LNCaP clone FGC (cell line): Measurements from ENCODE around the gene TMEM243.

Source experiments
- DNase-seq: peaks from one replicate; pipeline ENCODE4 v3.0.0-alpha.2; 2011; ENCODE audit warnings: low read depth
- H3K4me3 ChIP-seq: 2 replicates; pipeline ENCODE4 v1.5.1; 2011; ENCODE audit warnings: mild to moderate bottlenecking, low read depth, low read length, control low read depth
- TF ChIP-seq, protein P1 (sequence below): IDR thresholded peaks from 2 replicates; pipeline ENCODE4 v1.5.1; 2012; ENCODE audit warnings: mild to moderate bottlenecking; ENCODE audit not compliant: control insufficient read depth, insufficient read depth; ENCODE audit errors: extremely low read depth

TMEM243 gene

GRCh38 chr7:87188930-87189329 lies 30.6 kb downstream of the TMEM243 start:
- no peak for DNase-seq
- TF ChIP-seq, protein P1, sequence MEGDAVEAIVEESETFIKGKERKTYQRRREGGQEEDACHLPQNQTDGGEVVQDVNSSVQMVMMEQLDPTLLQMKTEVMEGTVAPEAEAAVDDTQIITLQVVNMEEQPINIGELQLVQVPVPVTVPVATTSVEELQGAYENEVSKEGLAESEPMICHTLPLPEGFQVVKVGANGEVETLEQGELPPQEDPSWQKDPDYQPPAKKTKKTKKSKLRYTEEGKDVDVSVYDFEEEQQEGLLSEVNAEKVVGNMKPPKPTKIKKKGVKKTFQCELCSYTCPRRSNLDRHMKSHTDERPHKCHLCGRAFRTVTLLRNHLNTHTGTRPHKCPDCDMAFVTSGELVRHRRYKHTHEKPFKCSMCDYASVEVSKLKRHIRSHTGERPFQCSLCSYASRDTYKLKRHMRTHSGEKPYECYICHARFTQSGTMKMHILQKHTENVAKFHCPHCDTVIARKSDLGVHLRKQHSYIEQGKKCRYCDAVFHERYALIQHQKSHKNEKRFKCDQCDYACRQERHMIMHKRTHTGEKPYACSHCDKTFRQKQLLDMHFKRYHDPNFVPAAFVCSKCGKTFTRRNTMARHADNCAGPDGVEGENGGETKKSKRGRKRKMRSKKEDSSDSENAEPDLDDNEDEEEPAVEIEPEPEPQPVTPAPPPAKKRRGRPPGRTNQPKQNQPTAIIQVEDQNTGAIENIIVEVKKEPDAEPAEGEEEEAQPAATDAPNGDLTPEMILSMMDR, result no peak
- no peak overlapping the region for H3K4me3 ChIP-seq

DNA sequence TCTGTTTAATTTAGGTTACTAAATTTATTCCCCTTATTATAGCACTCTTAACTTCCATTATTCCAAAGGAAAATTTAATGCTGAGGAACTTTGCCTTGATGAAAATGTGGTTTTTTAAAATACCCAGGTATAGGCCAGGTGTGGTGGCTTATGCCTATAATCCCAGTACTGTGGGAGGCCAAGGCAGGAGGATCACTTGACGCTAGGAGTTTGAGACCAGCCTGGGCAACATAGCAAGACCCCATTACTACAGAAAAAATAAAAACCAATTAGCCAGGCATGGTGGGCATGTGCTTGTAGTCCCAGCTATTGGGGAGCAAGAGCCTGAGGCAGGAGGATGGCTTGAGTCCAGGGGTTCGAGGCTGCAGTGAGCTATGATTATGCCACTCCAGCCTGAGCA lies 32.4 kb downstream of the TMEM243 start:
- no peak overlapping the region for H3K4me3 ChIP-seq
- TF ChIP-seq, protein P1, result no peak
- no peak for DNase-seq

GRCh38 chr7:87179180-87179579 lies 40.4 kb downstream of the TMEM243 start:
- no peak overlapping the region for H3K4me3 ChIP-seq
- TF ChIP-seq, protein P1, result no peak
- no peak for DNase-seq

- no peak for DNase-seq
- no peak overlapping the region for H3K4me3 ChIP-seq
- TF ChIP-seq, protein P1, result no peak
These were observed 41.2 kb downstream of the TMEM243 start for GRCh38 chr7:87178320-87178719.

DNA sequence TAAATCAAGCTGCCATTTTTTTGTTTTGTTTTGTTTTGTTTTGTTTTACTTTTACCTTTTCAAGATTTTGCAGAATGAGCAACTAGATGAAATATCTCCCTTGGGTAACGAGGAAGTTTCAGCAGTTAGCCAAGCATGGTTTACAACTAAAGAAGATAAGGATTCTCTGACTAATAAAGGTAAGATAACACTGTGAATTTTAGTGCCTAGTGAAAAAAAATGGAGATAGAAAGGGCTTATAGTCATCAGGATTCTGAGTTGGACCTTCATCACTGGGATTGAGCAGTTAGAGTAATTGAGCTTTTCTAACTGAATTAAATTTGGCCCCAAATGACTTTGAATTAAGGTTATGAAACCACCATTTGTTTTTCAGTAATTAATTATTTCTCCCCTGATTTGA lies 46.1 kb downstream of the TMEM243 start:
- DNase-seq, result no peak
- no peak overlapping the region for H3K4me3 ChIP-seq
- TF ChIP-seq, protein P1, result no peak

- TF ChIP-seq, protein P1, result no peak
- no peak for DNase-seq
These were observed 48.1 kb downstream of the TMEM243 start for GRCh38 chr7:87171282-87171934.

GRCh38 chr7:87170828-87171227 lies 48.7 kb downstream of the TMEM243 start:
- H3K4me3 ChIP-seq, result no peak overlapping the region
- TF ChIP-seq, protein P1, result no peak
- no peak for DNase-seq

More at GRCh38 chr7:87171282-87171934, 48.1 kb downstream of the TMEM243 start:
- no peak overlapping the region for H3K4me3 ChIP-seq
